Choroid plexus epithelial cell (primary cell): ENCODE measurements around the gene TXNDC5.
A peak's percentile ranks its signal among the peaks of the same experiment; 100 is the strongest.

Source experiments
- DNase-seq: peaks from one replicate; pipeline ENCODE4 v3.0.0-alpha.2; 2010; ENCODE audit warnings: low read depth
- H3K4me3 ChIP-seq: 2 replicates; pipeline ENCODE4 v1.5.1; 2011; ENCODE audit warnings: low read depth, mild to moderate bottlenecking, control low read depth, low read length, moderate library complexity
- TF ChIP-seq, protein P1 (sequence below): conservative IDR thresholded peaks from 2 replicates; pipeline ENCODE4 v1.5.1; 2011; ENCODE audit warnings: low read depth, mild to moderate bottlenecking, control low read depth, inconsistent platforms, low read length, moderate library complexity

TXNDC5 gene

DNA sequence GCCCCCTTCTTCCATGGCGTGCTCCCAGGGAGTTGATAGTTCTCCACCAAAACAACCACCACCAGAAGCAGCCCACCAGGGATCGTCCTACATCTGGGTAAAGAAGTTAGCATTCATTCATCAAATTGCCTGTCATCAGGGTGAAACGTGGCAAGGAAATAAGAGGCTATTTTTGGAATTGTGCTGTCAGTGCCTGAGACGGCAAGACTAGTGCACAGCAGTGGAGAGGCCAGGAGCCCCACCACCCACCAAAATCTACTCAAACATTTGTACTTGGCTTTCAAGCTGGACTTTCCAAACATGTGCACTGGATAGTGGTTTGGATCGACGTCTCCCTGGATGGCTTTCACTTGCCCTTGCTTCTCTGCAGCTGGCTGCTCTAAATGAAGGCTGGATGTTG, 44.8 kb downstream of the TXNDC5 start:
- DNase-seq = peak; percentile 8
- no peak overlapping the region for H3K4me3 ChIP-seq
- TF ChIP-seq, protein P1, sequence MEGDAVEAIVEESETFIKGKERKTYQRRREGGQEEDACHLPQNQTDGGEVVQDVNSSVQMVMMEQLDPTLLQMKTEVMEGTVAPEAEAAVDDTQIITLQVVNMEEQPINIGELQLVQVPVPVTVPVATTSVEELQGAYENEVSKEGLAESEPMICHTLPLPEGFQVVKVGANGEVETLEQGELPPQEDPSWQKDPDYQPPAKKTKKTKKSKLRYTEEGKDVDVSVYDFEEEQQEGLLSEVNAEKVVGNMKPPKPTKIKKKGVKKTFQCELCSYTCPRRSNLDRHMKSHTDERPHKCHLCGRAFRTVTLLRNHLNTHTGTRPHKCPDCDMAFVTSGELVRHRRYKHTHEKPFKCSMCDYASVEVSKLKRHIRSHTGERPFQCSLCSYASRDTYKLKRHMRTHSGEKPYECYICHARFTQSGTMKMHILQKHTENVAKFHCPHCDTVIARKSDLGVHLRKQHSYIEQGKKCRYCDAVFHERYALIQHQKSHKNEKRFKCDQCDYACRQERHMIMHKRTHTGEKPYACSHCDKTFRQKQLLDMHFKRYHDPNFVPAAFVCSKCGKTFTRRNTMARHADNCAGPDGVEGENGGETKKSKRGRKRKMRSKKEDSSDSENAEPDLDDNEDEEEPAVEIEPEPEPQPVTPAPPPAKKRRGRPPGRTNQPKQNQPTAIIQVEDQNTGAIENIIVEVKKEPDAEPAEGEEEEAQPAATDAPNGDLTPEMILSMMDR = peak; percentile 19

DNA sequence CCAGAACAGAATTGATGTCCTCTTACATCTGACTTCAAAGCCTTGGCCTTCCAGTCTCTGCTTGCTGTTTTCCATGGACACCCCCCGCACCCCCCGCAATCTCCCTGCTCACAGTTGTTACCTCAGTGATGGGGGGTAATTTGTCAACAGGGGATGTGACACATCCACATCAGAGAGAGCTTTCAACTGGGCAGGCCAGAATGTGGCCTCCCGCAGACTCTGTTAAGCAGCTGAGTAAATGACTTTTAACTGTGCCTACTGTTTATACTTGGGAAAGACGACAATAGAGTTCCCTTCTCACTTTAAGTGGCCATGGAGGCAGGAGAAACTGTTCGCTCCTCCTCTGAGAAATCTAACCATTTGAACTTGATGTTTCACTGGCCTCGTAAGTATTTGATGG, 51.0 kb downstream of the TXNDC5 start:
- no peak overlapping the region for H3K4me3 ChIP-seq
- TF ChIP-seq, protein P1 = no peak
- DNase-seq = no peak

DNA sequence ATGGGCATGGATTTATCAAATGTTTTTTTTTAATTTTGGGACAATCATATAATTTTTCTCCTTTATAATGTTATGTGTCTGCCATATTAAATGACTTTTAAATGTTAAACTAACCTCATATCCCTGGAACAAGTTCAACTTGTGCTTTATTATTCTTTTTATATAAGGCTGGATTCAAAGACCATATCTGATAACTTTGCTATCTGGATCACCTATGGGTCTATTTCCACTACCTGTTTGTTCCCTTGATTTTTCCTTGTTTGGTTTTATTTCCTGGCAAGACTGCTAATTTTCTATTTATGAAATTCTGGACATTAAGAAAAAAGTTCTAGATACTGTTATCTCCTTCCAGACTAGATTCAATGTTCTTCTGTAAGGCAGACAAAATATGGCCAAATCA, 58.8 kb downstream of the TXNDC5 start:
- H3K4me3 ChIP-seq = no peak overlapping the region
- DNase-seq = no peak
- TF ChIP-seq, protein P1 = no peak

DNA sequence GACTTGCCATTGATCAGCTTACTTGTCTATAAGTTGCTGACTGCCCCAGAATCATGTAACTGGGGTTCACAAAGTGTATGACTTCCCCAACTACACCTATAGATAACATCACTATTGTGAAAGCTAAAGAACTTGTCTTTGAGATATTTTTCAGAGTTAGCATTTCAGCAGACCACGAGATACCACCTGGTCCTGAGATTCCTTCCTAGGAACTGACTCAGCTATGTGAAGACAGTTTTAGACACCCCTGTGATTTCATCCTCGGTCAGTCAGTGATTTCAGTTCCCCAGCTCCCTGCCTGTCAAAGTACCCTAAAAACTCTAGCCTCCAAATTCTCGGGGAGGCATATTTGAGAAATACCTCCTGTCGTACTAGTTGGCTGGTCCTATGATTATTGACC, 62.4 kb downstream of the TXNDC5 start:
- DNase-seq = peak; percentile 23
- TF ChIP-seq, protein P1 = no peak
- H3K4me3 ChIP-seq = no peak overlapping the region

DNA sequence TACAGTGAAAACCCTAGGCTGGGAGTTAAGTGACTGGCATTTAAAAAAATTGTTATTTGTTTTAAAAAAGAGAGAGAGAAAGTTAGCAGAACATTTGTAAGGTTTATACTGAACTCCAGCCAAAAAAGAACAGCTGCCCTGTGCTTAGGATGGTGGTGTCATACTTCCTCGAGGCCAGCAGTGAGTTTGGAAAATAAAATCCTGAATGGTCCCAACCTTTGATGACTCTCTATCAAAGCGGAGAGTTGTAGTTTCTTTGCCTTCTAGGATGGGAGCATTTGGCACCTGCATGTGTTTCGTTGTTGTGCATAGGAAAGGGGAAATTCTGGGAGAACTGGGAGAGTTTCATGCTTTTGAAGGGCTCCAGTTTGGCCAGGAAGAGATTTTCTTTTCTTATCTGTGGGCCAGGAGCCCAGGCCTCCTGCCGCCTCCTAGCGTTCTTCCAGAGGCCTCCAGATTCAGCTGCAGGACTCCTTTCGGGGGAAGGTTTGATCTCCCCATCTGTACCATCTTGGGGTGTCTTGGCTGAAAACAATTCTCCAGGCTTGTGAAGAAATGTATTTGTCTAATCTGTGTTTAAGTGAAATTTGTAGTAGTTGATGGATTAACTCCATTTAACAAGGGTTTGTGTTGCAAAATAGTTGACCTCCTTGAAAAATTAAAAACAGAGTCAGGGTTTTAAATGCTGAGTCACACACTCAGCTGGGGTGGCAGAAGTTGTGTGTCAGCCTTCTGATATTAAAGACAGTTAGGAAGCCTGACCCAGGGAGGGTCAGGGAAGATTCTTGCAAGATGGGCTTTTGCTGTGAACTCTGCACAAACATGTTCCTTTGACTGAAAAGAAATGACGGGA, 63.4 kb downstream of the TXNDC5 start:
- DNase-seq = peak; percentile 74
- TF ChIP-seq, protein P1 = peak; percentile 73

DNA sequence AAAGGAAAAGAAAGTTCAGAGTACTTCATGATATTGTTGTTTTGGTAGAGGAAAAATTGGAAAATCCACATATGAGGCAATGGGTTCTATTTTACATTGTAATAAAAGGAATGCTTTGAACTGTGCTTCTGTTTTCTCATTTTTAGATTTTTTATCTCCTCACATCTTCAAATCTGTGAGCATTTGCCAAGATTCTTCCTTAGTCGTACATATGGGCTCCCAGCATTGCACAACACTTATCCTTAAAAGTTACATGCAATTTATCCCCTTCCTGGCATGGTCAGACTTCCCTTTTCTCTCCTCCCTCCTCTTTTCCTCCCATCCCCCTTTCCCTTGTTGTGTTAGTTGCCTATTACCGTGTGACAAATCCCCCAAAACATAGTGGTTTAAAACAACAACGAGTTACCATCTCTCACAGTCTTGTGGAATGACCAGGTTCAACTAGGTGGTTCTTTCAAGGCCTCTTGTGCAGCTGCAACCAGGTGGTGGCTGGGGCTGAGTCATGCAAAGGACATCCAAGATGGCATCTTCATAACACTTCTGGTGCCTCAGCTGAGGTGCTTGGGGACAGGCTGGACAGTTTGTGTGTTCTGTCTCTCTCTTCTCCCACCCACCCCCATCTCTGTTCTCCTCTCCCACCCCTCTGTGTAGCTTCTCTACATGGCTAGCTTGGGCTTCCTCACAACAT, 68.7 kb downstream of the TXNDC5 start:
- DNase-seq = no peak
- no peak overlapping the region for H3K4me3 ChIP-seq
- TF ChIP-seq, protein P1 = no peak

More for the DNA sequence above, 63.4 kb downstream of the TXNDC5 start:
- no peak overlapping the region for H3K4me3 ChIP-seq
